A172 (cell line): ENCODE data around the gene KIAA1755. TPM values are rescaled to one million over a fixed set of nuclear protein-coding genes. Genes with fewer than 3 reads are reported as not detected.
"Not testable (repeated sequence)": the region's sequence is repeated elsewhere in the genome, so short reads cannot be mapped to it uniquely, and the experiment has no call there.

Experiments
- DNase-seq: peaks from one replicate; pipeline ENCODE4 v3.0.0-alpha.2; 2015; ENCODE audit warnings: low spot score
- total RNA-seq: library from RNA; depleted of rRNA; stranded (reverse); fragments of >200 nt; shearing (Covaris generic); gene quantifications from 2 replicates; pipeline ENCODE4 v1.2.3, GENCODE V29; 2014

KIAA1755 gene
- total RNA-seq, 1 experiment from 2014 or later: 0.69 TPM

GRCh38 chr20:38266426-38266825, 5.9 kb upstream of the KIAA1755 start:
- DNase-seq: no peak

GRCh38 chr20:38262931-38263330, 2.4 kb upstream of the KIAA1755 start:
- no peak for DNase-seq

- no peak for DNase-seq
Observed at GRCh38 chr20:38261054-38261390, 487 bp upstream of the KIAA1755 start.

GRCh38 chr20:38260025-38260377, 534 bp downstream of the KIAA1755 start:
- no peak for DNase-seq

GRCh38 chr20:38258545-38259215, 1.9 kb downstream of the KIAA1755 start:
- no peak for DNase-seq

GRCh38 chr20:38256966-38257365, 3.6 kb downstream of the KIAA1755 start:
- DNase-seq: no peak

- DNase-seq: no peak
Observed at GRCh38 chr20:38256021-38256420, 4.5 kb downstream of the KIAA1755 start.

GRCh38 chr20:38255393-38255792, 5.1 kb downstream of the KIAA1755 start:
- no peak for DNase-seq

- DNase-seq: not testable (repeated sequence)
Observed at GRCh38 chr20:38254621-38255020, 5.9 kb downstream of the KIAA1755 start.

GRCh38 chr20:38253571-38253970, 7.0 kb downstream of the KIAA1755 start:
- DNase-seq: no peak

GRCh38 chr20:38252292-38253288, 7.9 kb downstream of the KIAA1755 start:
- no peak for DNase-seq

- DNase-seq: not testable (repeated sequence)
Observed at GRCh38 chr20:38251441-38251840, 9.1 kb downstream of the KIAA1755 start.

- DNase-seq: no peak
Observed at GRCh38 chr20:38250609-38251008, 9.9 kb downstream of the KIAA1755 start.

GRCh38 chr20:38249536-38250310, 10.8 kb downstream of the KIAA1755 start:
- DNase-seq: no peak

GRCh38 chr20:38248133-38248532, 12.4 kb downstream of the KIAA1755 start:
- DNase-seq: no peak

- DNase-seq: not testable (repeated sequence)
Observed at GRCh38 chr20:38247725-38248124, 12.8 kb downstream of the KIAA1755 start.

GRCh38 chr20:38247166-38247509, 13.4 kb downstream of the KIAA1755 start:
- DNase-seq: no peak

- no peak for DNase-seq
Observed at GRCh38 chr20:38246357-38247165, 14.0 kb downstream of the KIAA1755 start.

- no peak for DNase-seq
Observed at GRCh38 chr20:38245753-38246152, 14.8 kb downstream of the KIAA1755 start.

- DNase-seq: no peak
Observed at GRCh38 chr20:38243709-38244020, 16.9 kb downstream of the KIAA1755 start.

- no peak for DNase-seq
Observed at GRCh38 chr20:38242848-38243708, 17.5 kb downstream of the KIAA1755 start.
